Left ventricle myocardium superior (tissue), 1 donor: ENCODE measurements around the gene TMCC1. TPM values are rescaled to one million over a fixed set of nuclear protein-coding genes. Genes with fewer than 3 reads are reported as not detected.

Experiments used
- ATAC-seq: fragments of 200-7000 bp; cut with Tn5 transposase; one replicate; pipeline ENCODE4 v1.9.1; 2020; ENCODE audit warnings: mild to moderate bottlenecking, moderate library complexity
- DNase-seq: peaks from one replicate; pipeline ENCODE4 v3.0.0-alpha.2; 2020
- intact Hi-C: fragments of 100-400 bp; cut with micrococcal nuclease; formaldehyde crosslinking; loops from one replicate; pipeline ENCODE4 v1.11.0; 2022
- total RNA-seq: library from RNA; stranded (reverse); fragmentation: NEBNext Ultra II Directional; extraction: Animal tissue kit (Norgen Biotek cat#: 25700); gene quantifications from one replicate; pipeline ENCODE4 v1.2.1, GENCODE V29; 2021
- donor health status: DM: no; HTN: yes; CAD: no; lungs with severe emphysema.

The TMCC1 gene
- total RNA-seq, 1 donor from 2014 or later: 28.4 TPM

- ATAC-seq (peak; percentile 76), DNase-seq (no peak)
- intact Hi-C loops: no loop called here
Measured at GRCh38 chr3:129746629-129747028, 146.9 kb downstream of the TMCC1 start.

DNA sequence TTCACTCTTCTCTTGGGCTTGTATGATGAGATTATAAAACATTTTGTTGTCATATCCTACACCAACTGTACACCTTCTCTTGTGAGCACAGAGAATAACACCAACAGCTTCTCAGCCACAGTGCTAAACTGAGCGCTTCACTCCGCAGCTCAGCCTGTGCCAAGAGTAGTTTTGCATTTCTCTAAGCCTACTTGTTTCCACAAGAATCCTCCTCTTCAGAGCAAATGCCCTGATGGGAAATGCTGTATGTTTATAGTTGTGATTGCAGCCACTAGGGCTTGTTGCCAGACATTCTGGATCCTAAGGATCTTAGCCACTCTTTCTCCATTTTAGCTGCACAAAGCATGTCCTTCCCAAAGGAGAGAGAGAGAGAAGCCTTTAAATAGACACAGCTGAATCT lies 148.3 kb downstream of the TMCC1 start:
- DNase-seq: no peak
- ATAC-seq: peak; percentile 74
- intact Hi-C loops: no loop called here

DNA sequence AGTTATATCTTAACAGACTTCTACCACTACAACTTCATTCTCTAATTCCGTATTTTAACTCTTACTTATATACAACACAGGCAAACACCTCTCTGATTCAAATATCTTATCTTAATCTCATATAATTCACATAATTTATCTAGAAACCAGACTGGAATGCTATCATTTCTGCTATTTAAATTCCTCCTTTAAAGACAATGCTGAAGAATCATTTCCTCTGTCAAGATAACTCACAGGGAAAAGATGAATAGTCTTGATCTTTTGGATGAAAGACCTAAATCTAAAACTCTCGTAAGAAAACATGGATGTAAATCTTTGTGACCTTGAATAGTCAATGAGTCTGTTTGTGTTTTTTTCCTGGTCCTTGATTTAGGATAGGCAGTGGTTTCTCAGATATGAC lies 151.7 kb downstream of the TMCC1 start:
- intact Hi-C loops: no loop called here
- DNase-seq (no peak), ATAC-seq (no peak)

GRCh38 chr3:129740090-129740489 lies 153.4 kb downstream of the TMCC1 start:
- no peak for ATAC-seq
- intact Hi-C loops: no loop called here
- DNase-seq: no peak

- no peak for ATAC-seq
- intact Hi-C loops: no loop called here
Measured at GRCh38 chr3:129739634-129740033, 153.9 kb downstream of the TMCC1 start.

GRCh38 chr3:129738172-129738571 lies 155.3 kb downstream of the TMCC1 start:
- intact Hi-C loops: no loop called here
- ATAC-seq (no peak), DNase-seq (no peak)

More at GRCh38 chr3:129739634-129740033, 153.9 kb downstream of the TMCC1 start:
- DNase-seq: no peak

- intact Hi-C loops: no loop called here
- ATAC-seq (no peak), DNase-seq (no peak)
Measured at GRCh38 chr3:129736070-129736469, 157.4 kb downstream of the TMCC1 start.

DNA sequence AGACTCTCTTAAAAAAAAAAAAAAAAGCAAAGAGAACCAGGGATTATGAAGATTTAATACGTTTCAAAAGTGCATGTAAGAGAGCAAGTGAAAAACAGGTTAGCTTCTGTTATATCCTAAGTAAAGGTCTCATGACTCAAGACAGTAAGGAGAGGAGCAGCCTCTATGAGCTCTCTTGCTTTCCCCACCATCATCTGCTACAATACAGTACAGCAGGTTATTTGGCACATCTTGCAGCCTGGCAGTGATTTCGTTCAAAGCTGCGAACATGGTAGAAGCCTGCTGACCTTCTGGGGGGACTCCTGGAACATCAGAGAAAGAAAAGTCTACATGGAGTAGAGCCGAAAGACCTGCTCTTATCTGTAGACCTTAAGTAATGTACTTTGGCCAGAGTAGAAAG lies 157.9 kb downstream of the TMCC1 start:
- peak; percentile 21 for ATAC-seq
- no peak for DNase-seq
- intact Hi-C loops: no loop called here

- no peak for ATAC-seq
- intact Hi-C loops: no loop called here
- no peak for DNase-seq
Measured at GRCh38 chr3:129734449-129734848, 159.1 kb downstream of the TMCC1 start.

DNA sequence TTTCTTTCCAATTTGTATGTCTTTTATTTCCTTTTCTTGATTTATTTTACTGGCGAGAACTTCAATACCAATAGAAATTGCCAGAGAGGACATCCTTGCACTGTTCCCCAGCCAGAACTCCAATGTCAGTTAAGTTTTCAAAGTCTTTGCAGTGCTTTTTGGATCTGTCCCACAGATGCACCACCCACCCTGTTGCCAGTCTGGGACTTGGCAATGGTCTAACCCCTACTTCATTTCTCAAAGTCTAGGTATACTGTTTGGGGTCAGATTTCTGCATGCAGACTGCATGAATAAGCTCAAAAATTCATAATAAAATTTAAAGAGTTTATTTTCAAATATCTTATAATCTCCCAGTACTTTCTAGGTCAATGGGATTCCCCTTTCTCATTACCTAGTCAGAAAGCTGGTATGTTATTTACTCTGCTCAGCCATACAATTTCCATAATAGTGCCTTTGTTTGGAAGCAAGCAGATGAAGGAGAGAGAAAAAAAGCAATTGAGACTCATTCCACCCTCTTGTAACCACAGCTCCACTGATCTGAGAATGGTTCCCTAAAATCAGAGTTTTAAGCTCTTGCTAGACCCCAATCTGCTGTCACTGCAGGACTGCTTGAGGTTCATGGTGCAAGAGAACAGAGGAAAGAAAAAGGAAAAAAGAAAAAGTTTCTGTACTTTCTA lies 161.2 kb downstream of the TMCC1 start:
- DNase-seq (no peak), ATAC-seq (no peak)
- intact Hi-C loops: no loop called here

DNA sequence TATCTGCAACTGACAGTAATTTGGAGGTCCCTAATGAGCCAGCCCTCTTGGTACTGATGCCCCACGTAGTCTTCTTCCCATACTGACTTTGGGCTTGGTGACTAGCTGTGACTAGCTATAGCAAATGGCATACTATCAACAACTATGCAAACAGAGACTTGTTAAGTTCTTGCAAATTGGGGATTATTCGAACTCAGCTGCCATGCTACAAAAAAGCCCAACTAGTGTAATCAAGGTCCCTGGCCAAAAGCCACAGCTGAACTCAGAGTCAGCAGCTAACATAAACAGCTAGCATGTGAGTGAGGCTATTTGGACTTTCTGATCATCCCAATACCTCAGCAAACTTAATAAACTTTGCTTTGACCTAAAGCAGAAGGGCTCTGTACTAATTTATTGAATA lies 165.8 kb downstream of the TMCC1 start:
- ATAC-seq: no peak

GRCh38 chr3:129723558-129724324 lies 169.8 kb downstream of the TMCC1 start:
- intact Hi-C loops: no loop called here
- no peak for DNase-seq
- ATAC-seq: peak; percentile 96

More for the DNA sequence above, 165.8 kb downstream of the TMCC1 start:
- intact Hi-C loops: no loop called here
- DNase-seq: no peak

- ATAC-seq: no peak
- no peak for DNase-seq
- intact Hi-C loops: no loop called here
Measured at GRCh38 chr3:129722527-129722926, 171.0 kb downstream of the TMCC1 start.

- ATAC-seq (peak; percentile 38), DNase-seq (no peak)
- intact Hi-C loops: no loop called here
Measured at GRCh38 chr3:129718201-129718600, 175.3 kb downstream of the TMCC1 start.

DNA sequence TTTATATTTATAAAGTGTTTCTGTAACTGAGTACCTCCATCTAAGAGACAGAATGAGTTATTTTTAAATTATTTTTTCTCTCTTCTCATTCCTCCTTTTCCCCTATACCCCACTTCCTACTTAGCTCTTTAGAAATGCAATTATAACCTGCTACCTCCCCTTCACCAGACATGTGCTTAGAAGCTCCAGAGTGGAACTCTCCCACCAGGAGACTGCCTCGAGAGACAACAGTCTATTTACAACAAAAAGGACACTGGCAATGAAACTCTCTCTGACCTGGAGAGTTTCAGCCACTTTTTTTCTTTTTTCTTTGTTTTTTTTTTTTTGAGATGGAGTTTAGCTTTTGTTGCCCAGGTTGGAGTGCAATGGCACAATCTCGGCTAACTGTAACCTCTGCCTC lies 177.7 kb downstream of the TMCC1 start:
- ATAC-seq: no peak

GRCh38 chr3:129708328-129708861 lies 185.1 kb downstream of the TMCC1 start:
- DNase-seq (no peak), ATAC-seq (no peak)
- intact Hi-C loops: no loop called here

More for the DNA sequence above, 177.7 kb downstream of the TMCC1 start:
- intact Hi-C loops: no loop called here
- DNase-seq: no peak

DNA sequence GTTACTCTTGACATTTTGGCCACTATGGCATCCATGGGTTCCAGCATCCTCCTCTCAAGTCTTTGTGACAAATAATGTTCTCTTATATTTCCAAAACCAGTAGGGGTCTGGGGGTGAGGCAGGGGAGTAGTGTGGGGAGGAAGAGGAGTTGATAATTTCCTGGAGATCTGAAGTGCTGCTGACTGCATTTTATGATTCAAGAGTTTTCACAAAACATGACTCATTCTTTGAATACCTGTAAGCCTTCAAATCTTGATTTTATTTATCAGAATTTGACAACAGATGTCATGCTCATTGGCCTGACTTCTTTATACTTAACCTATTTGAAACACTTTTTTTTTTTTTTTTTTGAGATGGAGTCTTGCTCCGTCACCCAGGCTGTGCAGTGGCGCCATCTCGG lies 188.2 kb downstream of the TMCC1 start:
- ATAC-seq: no peak
- DNase-seq: no peak
- intact Hi-C loops: no loop called here

DNA sequence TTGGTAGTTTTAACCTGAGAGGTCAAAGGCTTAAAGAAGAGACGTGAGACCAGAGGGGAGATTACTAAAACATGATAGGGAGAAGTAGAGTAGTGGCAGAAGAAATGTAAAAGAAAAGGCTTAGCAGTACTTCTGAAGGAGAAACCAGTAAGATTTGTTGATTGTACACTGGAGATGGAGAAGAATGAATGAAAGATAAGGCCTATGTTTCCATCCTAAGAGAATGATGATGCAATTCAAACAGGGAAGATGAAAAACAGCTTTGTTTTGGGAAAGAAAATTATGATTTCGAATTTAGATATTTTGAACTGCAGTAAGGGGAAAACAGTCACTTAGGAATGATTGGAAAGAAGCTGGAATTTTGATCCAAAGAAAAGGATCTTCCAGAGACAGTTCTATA lies 189.6 kb downstream of the TMCC1 start:
- intact Hi-C loops: no loop called here
- ATAC-seq: no peak
- no peak for DNase-seq

GRCh38 chr3:129702934-129703712 lies 190.4 kb downstream of the TMCC1 start:
- ATAC-seq (no peak), DNase-seq (no peak)
- intact Hi-C loops: no loop called here

GRCh38 chr3:129701161-129701560 lies 192.3 kb downstream of the TMCC1 start:
- no peak for ATAC-seq
- intact Hi-C loops: no loop called here

More at GRCh38 chr3:129701161-129701560, 192.3 kb downstream of the TMCC1 start:
- no peak for DNase-seq
